ENCODE results near the gene GLRX5.

DNA sequence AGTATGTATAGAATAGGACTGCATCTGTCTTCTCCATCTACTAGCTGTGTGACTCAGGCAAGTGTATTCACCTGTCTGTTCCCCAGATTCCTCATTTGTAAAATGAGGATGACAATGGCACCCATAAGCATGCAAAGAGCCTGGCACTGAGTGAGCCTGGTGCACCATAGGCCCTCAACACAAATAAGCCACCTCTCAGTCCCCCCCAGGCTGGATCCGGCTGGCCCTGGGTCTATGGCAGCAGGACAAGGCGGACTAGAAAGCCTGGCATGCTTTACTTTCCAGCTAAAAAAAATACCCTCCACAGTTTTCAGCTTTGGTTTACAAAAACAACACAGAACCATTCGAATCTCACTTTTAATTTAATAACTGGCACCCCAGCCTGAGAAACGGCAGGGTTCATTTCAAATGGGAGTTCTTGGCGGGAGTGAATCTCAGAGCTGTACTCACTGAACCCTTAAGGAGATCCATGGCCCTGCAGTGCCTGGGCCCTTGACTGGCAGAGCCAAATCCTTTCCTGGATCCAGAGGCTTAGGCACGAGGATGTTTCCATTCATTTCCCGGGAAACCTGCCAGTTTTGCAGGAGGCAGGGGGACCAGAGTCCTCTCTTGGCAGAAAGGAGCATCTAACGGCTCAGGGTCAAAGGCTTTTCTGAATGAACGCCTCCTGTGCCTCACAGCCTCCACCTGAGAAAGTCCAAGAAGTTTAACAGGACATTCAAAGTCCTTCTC is 36.1 kb upstream of the GLRX5 start:
- TF ChIP-seq, protein P1, sequence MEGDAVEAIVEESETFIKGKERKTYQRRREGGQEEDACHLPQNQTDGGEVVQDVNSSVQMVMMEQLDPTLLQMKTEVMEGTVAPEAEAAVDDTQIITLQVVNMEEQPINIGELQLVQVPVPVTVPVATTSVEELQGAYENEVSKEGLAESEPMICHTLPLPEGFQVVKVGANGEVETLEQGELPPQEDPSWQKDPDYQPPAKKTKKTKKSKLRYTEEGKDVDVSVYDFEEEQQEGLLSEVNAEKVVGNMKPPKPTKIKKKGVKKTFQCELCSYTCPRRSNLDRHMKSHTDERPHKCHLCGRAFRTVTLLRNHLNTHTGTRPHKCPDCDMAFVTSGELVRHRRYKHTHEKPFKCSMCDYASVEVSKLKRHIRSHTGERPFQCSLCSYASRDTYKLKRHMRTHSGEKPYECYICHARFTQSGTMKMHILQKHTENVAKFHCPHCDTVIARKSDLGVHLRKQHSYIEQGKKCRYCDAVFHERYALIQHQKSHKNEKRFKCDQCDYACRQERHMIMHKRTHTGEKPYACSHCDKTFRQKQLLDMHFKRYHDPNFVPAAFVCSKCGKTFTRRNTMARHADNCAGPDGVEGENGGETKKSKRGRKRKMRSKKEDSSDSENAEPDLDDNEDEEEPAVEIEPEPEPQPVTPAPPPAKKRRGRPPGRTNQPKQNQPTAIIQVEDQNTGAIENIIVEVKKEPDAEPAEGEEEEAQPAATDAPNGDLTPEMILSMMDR (IDR thresholded peaks at IDR 0.05): no peak
- no peak for TF ChIP-seq EZH2 (IDR thresholded peaks at IDR 0.05)

Data from neural progenitor cell (in vitro differentiated cells).